Measurements from ENCODE around the gene TSHZ2. TPM values are rescaled to one million over a fixed set of nuclear protein-coding genes. Genes with fewer than 3 reads are reported as not detected.

The TSHZ2 gene
- total RNA-seq, 1 donor from 2014 or later = 12.6 TPM

- Histone ChIP-seq H3K27ac (no peak overlapping the region), H3K4me3 (no peak overlapping the region), H3K27me3 (ENCODE audit: low read depth) (no peaks in the 10 kb centered on the region), H3K36me3 (no peaks in the 10 kb centered on the region), H3K9me3 (no peaks in the 10 kb centered on the region), H3K4me1 (no peaks in the 10 kb centered on the region)
- no peak for DNase-seq
- TF ChIP-seq CTCF (IDR thresholded peaks at IDR 0.05) = no peak
- intact Hi-C loops (cut with DNase I) = no loop called here
- no peak for ATAC-seq
Observed at GRCh38 chr20:53163486-53163885, 191.3 kb downstream of the TSHZ2 start.

GRCh38 chr20:53164072-53164471, 191.9 kb downstream of the TSHZ2 start:
- H3K9me3 ChIP-seq = no peaks in the 10 kb centered on the region
- H3K4me3 ChIP-seq = no peak overlapping the region
- no peak for ATAC-seq
- no peaks in the 10 kb centered on the region for H3K36me3 ChIP-seq
- intact Hi-C loops (cut with DNase I) = no loop called here
- no peak for DNase-seq
- no peak for TF ChIP-seq CTCF (IDR thresholded peaks at IDR 0.05)
- no peaks in the 10 kb centered on the region for H3K27me3 ChIP-seq (ENCODE audit: low read depth)
- H3K27ac ChIP-seq = no peak overlapping the region
- H3K4me1 ChIP-seq = no peaks in the 10 kb centered on the region

- TF ChIP-seq CTCF (IDR thresholded peaks at IDR 0.05) = no peak
Observed at GRCh38 chr20:53165452-53165851, 193.3 kb downstream of the TSHZ2 start.

GRCh38 chr20:53168491-53168890, 196.3 kb downstream of the TSHZ2 start:
- Histone ChIP-seq H3K27me3 (ENCODE audit: low read depth) (no peaks in the 10 kb centered on the region), H3K4me1 (no peaks in the 10 kb centered on the region), H3K4me3 (no peak overlapping the region), H3K27ac (no peak overlapping the region), H3K36me3 (no peaks in the 10 kb centered on the region), H3K9me3 (no peaks in the 10 kb centered on the region)
- DNase-seq = no peak
- intact Hi-C loops (cut with DNase I) = no loop called here
- no peak for TF ChIP-seq CTCF (IDR thresholded peaks at IDR 0.05)
- ATAC-seq = no peak

More at GRCh38 chr20:53165452-53165851, 193.3 kb downstream of the TSHZ2 start:
- no peak for DNase-seq
- no peaks in the 10 kb centered on the region for H3K27me3 ChIP-seq (ENCODE audit: low read depth)
- H3K4me1 ChIP-seq = no peaks in the 10 kb centered on the region
- H3K4me3 ChIP-seq = no peak overlapping the region
- intact Hi-C loops (cut with DNase I) = no loop called here
- H3K27ac ChIP-seq = no peak overlapping the region
- H3K9me3 ChIP-seq = no peaks in the 10 kb centered on the region
- no peaks in the 10 kb centered on the region for H3K36me3 ChIP-seq
- ATAC-seq = no peak

GRCh38 chr20:53170196-53170595, 198.0 kb downstream of the TSHZ2 start:
- H3K9me3 ChIP-seq = no peaks in the 10 kb centered on the region
- TF ChIP-seq CTCF (IDR thresholded peaks at IDR 0.05) = no peak
- no peaks in the 10 kb centered on the region for H3K4me1 ChIP-seq
- DNase-seq = no peak
- no peak overlapping the region for H3K27ac ChIP-seq
- no peak overlapping the region for H3K4me3 ChIP-seq
- ATAC-seq = no peak
- intact Hi-C loops (cut with DNase I) = no loop called here
- no peaks in the 10 kb centered on the region for H3K36me3 ChIP-seq
- H3K27me3 ChIP-seq (ENCODE audit: low read depth) = no peaks in the 10 kb centered on the region

- Histone ChIP-seq H3K27me3 (ENCODE audit: low read depth) (no peaks in the 10 kb centered on the region), H3K9me3 (no peaks in the 10 kb centered on the region), H3K27ac (no peak overlapping the region), H3K4me1 (no peaks in the 10 kb centered on the region), H3K36me3 (no peaks in the 10 kb centered on the region), H3K4me3 (no peak overlapping the region)
- DNase-seq (no peak), ATAC-seq (no peak)
- intact Hi-C loops (cut with DNase I) = no loop called here
- TF ChIP-seq CTCF (IDR thresholded peaks at IDR 0.05) = no peak
Observed at GRCh38 chr20:53171065-53171464, 198.9 kb downstream of the TSHZ2 start.
